Transverse colon (tissue), 4 donors: Measurements from ENCODE around the gene SLIT3. TPM values are rescaled to one million over a fixed set of nuclear protein-coding genes. Genes with fewer than 3 reads are reported as not detected.

ENCODE experiments used
- DNase-seq: peaks from one replicate; pipeline ENCODE4 v3.0.0-alpha.2; 2019
- H3K27ac ChIP-seq, 4 donors: fragments of 200-600 bp; sonication (generic); 2 replicates each; pipeline ENCODE4 v1.5.1; 2016 to 2018; ENCODE audit warnings: inconsistent platforms in 4 of 4
- H3K27me3 ChIP-seq: fragments of 200-600 bp; sonication (generic); 2 replicates; pipeline ENCODE4 v1.5.1; 2017; ENCODE audit warnings: inconsistent platforms
- H3K36me3 ChIP-seq, 4 donors: fragments of 200-600 bp; sonication (generic); 2 replicates each; pipeline ENCODE4 v1.5.1; 2017 to 2019; ENCODE audit warnings: inconsistent platforms in 4 of 4
- H3K4me1 ChIP-seq, 4 donors: fragments of 200-600 bp; sonication (generic); 2 replicates each; pipeline ENCODE4 v1.5.1; 2017 to 2020; ENCODE audit warnings: inconsistent platforms in 4 of 4
- H3K4me3 ChIP-seq, 4 donors: fragments of 200-600 bp; sonication (generic); 1 replicate in 1 of 4; 2 replicates in 3 of 4; pipeline versions ENCODE4 v1.5.1 to v1.6.1; 2017 to 2019; ENCODE audit warnings: inconsistent platforms in 4 of 4
- H3K9me3 ChIP-seq, 2 donors: fragments of 200-600 bp; sonication (generic); 2 replicates each; pipeline ENCODE4 v1.5.1; 2017 to 2019; ENCODE audit warnings: inconsistent platforms in 2 of 2
- CTCF ChIP-seq, 5 experiments: fragments of 200-600 bp in 3 of 5; fragments of 450-650 bp in 2 of 5; sonication (generic) in 3 of 5; IDR thresholded peaks; 1 replicate in 2 of 5; 2 replicates in 3 of 5; pipeline ENCODE4 v1.5.1; 2016 to 2017; ENCODE audit warnings: antibody characterized with exemption in 5 of 5, inconsistent platforms in 3 of 5, mild to moderate bottlenecking in 2 of 5, moderate library complexity in 1 of 5
- EP300 ChIP-seq: sonication (generic); formaldehyde crosslinking; IDR thresholded peaks from one replicate; pipeline ENCODE4 v1.6.1; 2017; ENCODE audit warnings: antibody characterized with exemption, low read depth
- POLR2A ChIP-seq: fragments of 450-650 bp; IDR thresholded peaks from one replicate; pipeline ENCODE4 v1.6.1; 2016; ENCODE audit warnings: antibody characterized with exemption, mild to moderate bottlenecking, moderate library complexity
- POLR2AphosphoS5 ChIP-seq, 3 donors: sonication (generic); formaldehyde crosslinking; IDR thresholded peaks; one replicate each; pipeline ENCODE4 v1.6.1; 2016; ENCODE audit warnings: antibody characterized with exemption in 3 of 3
- WGBS, 2 donors: methylation state at CpG; one replicate each; pipeline ENCODE4 v1.1.5; 2018; ENCODE audit warnings: low coverage in 1 of 2; 5-methylcytosine and 5-hydroxymethylcytosine counted together
- in situ Hi-C, 4 donors: fragments of 200-750 bp; cut with MboI; loops; one replicate each; pipeline versions ENCODE4 v1.15.0 to v1.15.1; 2017; ENCODE audit warnings: low sequenced_read_pairs in 3 of 4, low pct_ligation_motif_present in 1 of 4, low pct_unique_long_range_greater_than_20kb in 1 of 4
- intact Hi-C: fragments of 100-400 bp; cut with DNase I; formaldehyde crosslinking; loops from one replicate; pipeline ENCODE4 v1.15.1; 2023; ENCODE audit warnings: low total_unique reads
- total RNA-seq, 4 donors: library from RNA; depleted of rRNA; stranded (reverse); fragments of >200 nt; gene quantifications; one replicate each; pipeline ENCODE4 v1.1.0, GENCODE V29; 2016

The SLIT3 gene
- total RNA-seq, 4 donors from 2014 or later = 6.7 to 60.5 (median 9.6) TPM

GRCh38 chr5:169098331-169099121 is 202.4 kb downstream of the SLIT3 start:
- no peaks in the 10 kb centered on the region for H3K36me3 ChIP-seq
- in situ Hi-C loops = no loop called here
- DNase-seq = no peak
- 87 to 89% methylated on average over 10 to 12 of the region's 12 CpGs for WGBS, 2 donors
- H3K4me1 ChIP-seq = peaks cover 0 to 10% (median 0%) of the 10 kb centered on the region in 4 donors
- no peaks in the 10 kb centered on the region for H3K27me3 ChIP-seq
- no peak overlapping the region for H3K27ac ChIP-seq
- TF ChIP-seq CTCF (IDR thresholded peaks at IDR 0.05) (no peak), POLR2AphosphoS5 (IDR thresholded peaks at IDR 0.05) (no peak), EP300 (no peak), POLR2A (no peak)
- intact Hi-C loops = no loop called here
- no peaks in the 10 kb centered on the region for H3K9me3 ChIP-seq
- no peak overlapping the region for H3K4me3 ChIP-seq

- TF ChIP-seq EP300 (no peak), CTCF (IDR thresholded peaks at IDR 0.05) (no peak)
- WGBS, 2 donors = 63 to 72% methylated on average over 5 to 10 of the region's 10 CpGs
- in situ Hi-C loops = no loop called here
- peak overlapping the region in 1 of 4 donors; percentile 17 for H3K27ac ChIP-seq
- H3K4me1 ChIP-seq = peaks cover 0 to 10% (median 0%) of the 10 kb centered on the region in 4 donors
- no peaks in the 10 kb centered on the region for H3K9me3 ChIP-seq
- no peaks in the 10 kb centered on the region for H3K36me3 ChIP-seq
- no peaks in the 10 kb centered on the region for H3K27me3 ChIP-seq
- no peak overlapping the region for H3K4me3 ChIP-seq
- no peak for DNase-seq
- intact Hi-C loops = no loop called here
Measured at GRCh38 chr5:169097374-169098326, 203.3 kb downstream of the SLIT3 start.

- Histone ChIP-seq H3K27me3 (no peaks in the 10 kb centered on the region), H3K27ac (no peak overlapping the region), H3K4me3 (no peak overlapping the region), H3K4me1 (peaks cover 0 to 10% (median 0%) of the 10 kb centered on the region in 4 donors), H3K9me3 (no peaks in the 10 kb centered on the region), H3K36me3 (no peaks in the 10 kb centered on the region)
- no peak for DNase-seq
- in situ Hi-C loops (no loop called here), intact Hi-C loops (no loop called here)
- WGBS, 2 donors = 60 to 72% methylated on average over 1 of the region's 1 CpG
- no peak for TF ChIP-seq POLR2AphosphoS5 (IDR thresholded peaks at IDR 0.05)
Measured at GRCh38 chr5:169095976-169096375, 205.0 kb downstream of the SLIT3 start.

GRCh38 chr5:169095410-169095960 is 205.5 kb downstream of the SLIT3 start:
- intact Hi-C loops = no loop called here
- no peak overlapping the region for H3K4me3 ChIP-seq
- H3K36me3 ChIP-seq = no peaks in the 10 kb centered on the region
- no peak for DNase-seq
- H3K4me1 ChIP-seq = peaks cover 0 to 10% (median 0%) of the 10 kb centered on the region in 4 donors
- TF ChIP-seq EP300 (no peak), POLR2AphosphoS5 (IDR thresholded peaks at IDR 0.05) (no peak), CTCF (IDR thresholded peaks at IDR 0.05) (no peak), POLR2A (no peak)
- H3K9me3 ChIP-seq = no peaks in the 10 kb centered on the region
- 80 to 85% methylated on average over 3 to 4 of the region's 4 CpGs for WGBS, 2 donors
- in situ Hi-C loops = no loop called here
- no peaks in the 10 kb centered on the region for H3K27me3 ChIP-seq
- no peak overlapping the region for H3K27ac ChIP-seq
